ENCODE results near the gene WDR45B.

DNA sequence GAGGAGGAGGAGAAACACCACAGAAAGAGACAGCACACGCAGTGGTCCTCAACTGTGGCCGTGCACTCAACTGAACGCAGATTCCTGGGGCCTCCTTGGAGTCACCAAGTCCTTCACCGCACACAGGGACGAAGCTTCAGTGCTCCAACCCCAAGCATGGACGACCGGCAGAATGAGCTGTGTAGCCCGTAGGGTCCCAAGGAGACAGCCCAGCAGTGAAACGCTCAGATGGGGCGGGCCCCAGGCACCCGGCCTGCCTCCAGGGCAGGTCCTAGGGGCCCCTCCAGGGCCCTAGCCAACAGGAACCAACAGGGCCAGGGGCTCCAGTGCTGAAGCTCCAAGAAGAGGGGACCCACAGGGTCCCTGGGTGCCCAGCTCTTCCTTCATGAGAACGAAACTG, 37.0 kb upstream of the WDR45B start:
- TF ChIP-seq, protein P1, sequence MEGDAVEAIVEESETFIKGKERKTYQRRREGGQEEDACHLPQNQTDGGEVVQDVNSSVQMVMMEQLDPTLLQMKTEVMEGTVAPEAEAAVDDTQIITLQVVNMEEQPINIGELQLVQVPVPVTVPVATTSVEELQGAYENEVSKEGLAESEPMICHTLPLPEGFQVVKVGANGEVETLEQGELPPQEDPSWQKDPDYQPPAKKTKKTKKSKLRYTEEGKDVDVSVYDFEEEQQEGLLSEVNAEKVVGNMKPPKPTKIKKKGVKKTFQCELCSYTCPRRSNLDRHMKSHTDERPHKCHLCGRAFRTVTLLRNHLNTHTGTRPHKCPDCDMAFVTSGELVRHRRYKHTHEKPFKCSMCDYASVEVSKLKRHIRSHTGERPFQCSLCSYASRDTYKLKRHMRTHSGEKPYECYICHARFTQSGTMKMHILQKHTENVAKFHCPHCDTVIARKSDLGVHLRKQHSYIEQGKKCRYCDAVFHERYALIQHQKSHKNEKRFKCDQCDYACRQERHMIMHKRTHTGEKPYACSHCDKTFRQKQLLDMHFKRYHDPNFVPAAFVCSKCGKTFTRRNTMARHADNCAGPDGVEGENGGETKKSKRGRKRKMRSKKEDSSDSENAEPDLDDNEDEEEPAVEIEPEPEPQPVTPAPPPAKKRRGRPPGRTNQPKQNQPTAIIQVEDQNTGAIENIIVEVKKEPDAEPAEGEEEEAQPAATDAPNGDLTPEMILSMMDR (IDR thresholded peaks at IDR 0.05) = no peak
- TF ChIP-seq EP300 (IDR thresholded peaks at IDR 0.05) = no peak
- no peak for TF ChIP-seq POLR2A (IDR thresholded peaks at IDR 0.05)

All from ovary (tissue), 3 donors.